GM10847 (cell line): ENCODE data around the gene GIMAP7.

Experiments used
- POLR2A ChIP-seq: IDR thresholded peaks from 2 replicates; pipeline ENCODE4 v1.6.1; 2011; ENCODE audit not compliant: insufficient read length; ENCODE audit errors: extremely low read depth

The GIMAP7 gene

GRCh38 chr7:150514748-150515222 is at the start of gene GIMAP7:
GIMAP7 (plus strand) TSS chr7:150514872; CDS start chr7:150519975, 5,103 bp downstream.
- TF ChIP-seq POLR2A: no peak

- TF ChIP-seq POLR2A: no peak
These were observed 49.7 kb upstream of the GIMAP7 start for GRCh38 chr7:150464962-150465361.

- TF ChIP-seq POLR2A: no peak
These were observed 49.3 kb upstream of the GIMAP7 start for GRCh38 chr7:150465414-150465813.

- TF ChIP-seq POLR2A: no peak
These were observed 48.2 kb upstream of the GIMAP7 start for GRCh38 chr7:150466477-150466876.

DNA sequence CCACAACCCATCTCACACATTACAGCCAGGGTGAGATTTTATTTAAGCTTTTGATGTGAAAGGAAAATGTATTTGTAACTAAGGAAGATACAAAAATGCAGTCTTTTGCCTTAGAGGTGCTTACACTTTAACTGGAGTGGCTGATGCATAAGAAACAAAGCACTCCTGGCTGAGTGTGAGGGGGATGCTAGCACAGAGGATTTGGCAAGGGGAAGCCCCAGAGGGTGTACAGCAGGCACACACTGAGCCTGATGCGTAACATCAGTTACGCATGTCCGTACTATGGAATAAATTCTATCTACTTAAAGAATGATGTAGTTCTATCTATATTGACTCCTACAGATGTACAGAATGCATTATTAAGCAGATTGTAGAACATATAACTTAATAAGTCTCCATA is 46.4 kb upstream of the GIMAP7 start:
- TF ChIP-seq POLR2A: no peak

- TF ChIP-seq POLR2A: no peak
These were observed 42.8 kb upstream of the GIMAP7 start for GRCh38 chr7:150471886-150472285.

- no peak for TF ChIP-seq POLR2A
These were observed 40.8 kb upstream of the GIMAP7 start for GRCh38 chr7:150473902-150474301.

GRCh38 chr7:150476285-150476684 is 38.4 kb upstream of the GIMAP7 start:
- TF ChIP-seq POLR2A: no peak

DNA sequence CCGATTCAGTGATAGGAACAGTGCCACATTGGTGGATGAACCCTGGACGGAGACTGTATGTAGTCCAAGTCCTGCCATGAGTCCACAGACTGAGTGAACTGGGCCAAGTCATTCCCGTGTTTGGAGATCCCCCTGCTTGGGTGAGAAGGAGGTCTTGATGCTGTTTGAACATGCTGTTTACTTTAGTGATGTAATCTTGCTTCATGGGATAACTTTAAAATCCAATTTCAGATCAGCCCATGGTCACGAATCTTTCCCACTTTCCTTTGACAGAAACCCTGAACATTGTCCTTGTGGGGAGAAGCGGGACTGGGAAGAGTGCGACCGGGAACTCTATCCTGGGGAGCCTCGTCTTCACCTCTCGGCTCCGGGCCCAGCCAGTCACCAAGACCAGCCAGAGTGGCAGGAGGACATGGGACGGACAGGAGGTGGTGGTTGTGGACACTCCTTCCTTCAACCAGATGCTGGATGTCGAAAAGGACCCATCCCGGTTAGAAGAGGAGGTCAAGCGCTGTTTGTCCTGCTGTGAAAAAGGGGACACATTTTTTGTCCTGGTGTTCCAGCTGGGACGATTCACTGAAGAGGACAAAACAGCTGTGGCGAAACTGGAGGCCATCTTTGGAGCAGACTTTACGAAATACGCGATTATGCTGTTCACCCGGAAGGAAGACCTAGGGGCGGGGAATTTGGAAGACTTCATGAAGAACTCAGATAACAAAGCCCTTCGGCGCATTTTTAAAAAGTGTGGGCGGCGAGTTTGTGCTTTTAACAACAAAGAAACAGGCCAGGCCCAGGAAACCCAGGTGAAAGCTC is 37.6 kb upstream of the GIMAP7 start:
- TF ChIP-seq POLR2A: no peak

GRCh38 chr7:150479023-150479716 is 35.5 kb upstream of the GIMAP7 start:
- TF ChIP-seq POLR2A: no peak

DNA sequence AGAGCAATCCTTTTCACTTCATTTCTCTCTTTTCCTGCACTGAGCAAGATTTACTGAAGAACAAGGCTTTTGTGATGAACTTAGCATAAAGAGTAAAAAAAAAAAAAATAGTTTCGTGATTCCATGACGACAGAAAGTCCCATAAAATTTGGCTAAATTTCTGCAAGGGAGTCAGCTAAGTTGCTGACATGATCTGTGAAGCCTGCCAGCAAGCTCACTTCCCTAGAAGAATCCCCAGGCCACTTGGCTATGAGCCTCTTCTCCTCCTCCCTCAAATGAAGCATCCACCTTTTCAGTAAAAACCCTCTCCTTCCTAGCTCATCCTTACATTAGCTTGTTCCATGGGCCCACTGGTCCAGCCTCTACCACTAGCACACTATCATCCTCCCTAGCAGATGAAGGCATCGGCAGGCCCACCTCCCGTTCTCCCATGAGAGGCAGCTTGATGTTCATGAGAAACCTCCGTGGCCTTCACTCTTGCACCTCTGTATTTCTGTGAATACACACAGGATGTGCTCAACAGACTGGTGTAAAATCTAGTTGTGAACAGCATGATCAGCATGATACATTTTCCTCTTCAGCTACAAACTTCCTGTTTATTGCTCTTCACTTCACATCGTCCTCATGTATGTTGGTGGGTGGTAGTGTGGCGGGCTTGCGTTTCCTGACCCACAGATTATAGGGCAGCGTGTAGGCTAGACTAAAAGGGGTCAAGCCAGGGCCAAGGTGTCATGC is 33.3 kb upstream of the GIMAP7 start:
- TF ChIP-seq POLR2A: no peak

GRCh38 chr7:150481922-150482321 is 32.8 kb upstream of the GIMAP7 start:
- no peak for TF ChIP-seq POLR2A

DNA sequence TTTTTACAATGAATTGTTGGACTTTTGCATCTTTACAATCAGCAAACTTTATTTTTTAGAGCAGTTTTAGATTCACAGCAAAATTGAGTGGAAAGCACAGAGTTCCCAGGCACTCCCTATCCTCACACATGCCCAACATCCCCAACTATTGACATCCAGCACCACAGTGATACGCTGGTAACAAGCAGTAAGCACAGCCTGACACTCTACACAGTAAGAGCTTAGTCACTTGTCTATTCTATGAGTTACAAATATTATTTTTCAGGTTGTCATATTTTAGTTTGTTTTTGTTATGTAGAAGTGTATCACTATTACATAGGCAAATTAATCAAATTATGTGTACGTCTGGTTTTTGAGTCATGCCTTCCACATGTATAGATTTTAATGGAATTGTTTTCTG is 27.0 kb upstream of the GIMAP7 start:
- TF ChIP-seq POLR2A: no peak

GRCh38 chr7:150489782-150490181 is 24.9 kb upstream of the GIMAP7 start:
- TF ChIP-seq POLR2A: no peak

GRCh38 chr7:150502519-150502918 is 12.2 kb upstream of the GIMAP7 start:
- TF ChIP-seq POLR2A: no peak

DNA sequence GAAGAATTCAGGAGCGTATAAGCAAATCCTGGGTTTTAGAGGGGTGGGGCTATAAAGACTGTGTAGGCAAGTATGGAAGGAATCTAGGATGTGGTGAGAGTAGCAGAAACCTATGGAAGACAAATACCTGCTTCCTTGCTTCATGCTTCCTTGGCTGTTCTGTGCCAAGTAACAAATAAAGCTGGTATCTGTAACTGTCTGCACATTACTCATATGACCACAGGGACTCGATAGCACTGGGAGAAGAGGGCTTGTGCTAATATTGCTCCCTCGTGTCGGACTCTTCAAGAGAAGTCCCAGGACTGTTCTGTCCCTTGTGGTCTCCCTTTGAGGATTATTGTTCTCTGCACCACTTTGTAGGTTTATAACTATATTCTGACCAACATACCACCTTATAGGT is 11.5 kb upstream of the GIMAP7 start:
- TF ChIP-seq POLR2A: no peak
